Right atrium auricular region (tissue), 2 donors: ENCODE data around the gene ENTHD1. TPM values are rescaled to one million over a fixed set of nuclear protein-coding genes. Genes with fewer than 3 reads are reported as not detected.
"Not testable (repeated sequence)": the region's sequence is repeated elsewhere in the genome, so short reads cannot be mapped to it uniquely, and the experiment has no call there.

Experiments used
- DNase-seq: peaks from one replicate; pipeline ENCODE4 v3.0.0-alpha.2; 2019; ENCODE audit warnings: low spot score
- H3K27ac ChIP-seq, 2 donors: fragments of 200-600 bp; sonication (generic); 1 replicate in 1 of 2; 2 replicates in 1 of 2; pipeline ENCODE4 v1.5.1; 2016 to 2019
- H3K27me3 ChIP-seq, 2 donors: fragments of 200-600 bp; sonication (generic); one replicate each; pipeline versions ENCODE4 v1.5.1 to v1.6.0; 2017 to 2019
- H3K36me3 ChIP-seq: fragments of 200-600 bp; sonication (generic); one replicate; pipeline ENCODE4 v1.5.1; 2016
- H3K4me1 ChIP-seq, 2 donors: fragments of 200-600 bp; sonication (generic); one replicate each; pipeline versions ENCODE4 v1.5.1 to v1.6.0; 2017 to 2019
- H3K4me3 ChIP-seq, 2 donors: fragments of 200-600 bp; sonication (generic); 1 replicate in 1 of 2; 2 replicates in 1 of 2; pipeline ENCODE4 v1.5.1; 2017 to 2019; ENCODE audit warnings: mild to moderate bottlenecking in 1 of 2, moderate library complexity in 1 of 2
- H3K9me3 ChIP-seq, 2 donors: fragments of 200-600 bp; sonication (generic); one replicate each; pipeline ENCODE4 v1.5.1; 2019
- total RNA-seq, 2 donors: library from RNA; depleted of rRNA; stranded (reverse); fragments of >200 nt; gene quantifications; one replicate each; pipeline ENCODE4 v1.1.0, GENCODE V29; 2016
- TF ChIP-seq, protein P1 (sequence below), 2 donors: fragments of 200-600 bp; sonication (generic); IDR thresholded peaks; one replicate each; pipeline ENCODE4 v1.5.1; 2019; ENCODE audit warnings: antibody characterized with exemption in 2 of 2

Gene ENTHD1
- total RNA-seq, 2 donors from 2014 or later: not detected

- Histone ChIP-seq H3K9me3 (peaks cover 0 to 7% of the 10 kb centered on the region in 2 donors), H3K4me3 (no peak overlapping the region), H3K27ac (no peak overlapping the region), H3K4me1 (no peaks in the 10 kb centered on the region), H3K36me3 (no peaks in the 10 kb centered on the region), H3K27me3 (no peaks in the 10 kb centered on the region)
- TF ChIP-seq, protein P1, sequence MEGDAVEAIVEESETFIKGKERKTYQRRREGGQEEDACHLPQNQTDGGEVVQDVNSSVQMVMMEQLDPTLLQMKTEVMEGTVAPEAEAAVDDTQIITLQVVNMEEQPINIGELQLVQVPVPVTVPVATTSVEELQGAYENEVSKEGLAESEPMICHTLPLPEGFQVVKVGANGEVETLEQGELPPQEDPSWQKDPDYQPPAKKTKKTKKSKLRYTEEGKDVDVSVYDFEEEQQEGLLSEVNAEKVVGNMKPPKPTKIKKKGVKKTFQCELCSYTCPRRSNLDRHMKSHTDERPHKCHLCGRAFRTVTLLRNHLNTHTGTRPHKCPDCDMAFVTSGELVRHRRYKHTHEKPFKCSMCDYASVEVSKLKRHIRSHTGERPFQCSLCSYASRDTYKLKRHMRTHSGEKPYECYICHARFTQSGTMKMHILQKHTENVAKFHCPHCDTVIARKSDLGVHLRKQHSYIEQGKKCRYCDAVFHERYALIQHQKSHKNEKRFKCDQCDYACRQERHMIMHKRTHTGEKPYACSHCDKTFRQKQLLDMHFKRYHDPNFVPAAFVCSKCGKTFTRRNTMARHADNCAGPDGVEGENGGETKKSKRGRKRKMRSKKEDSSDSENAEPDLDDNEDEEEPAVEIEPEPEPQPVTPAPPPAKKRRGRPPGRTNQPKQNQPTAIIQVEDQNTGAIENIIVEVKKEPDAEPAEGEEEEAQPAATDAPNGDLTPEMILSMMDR (IDR thresholded peaks at IDR 0.05): no peak
- DNase-seq: no peak
These were observed 149.2 kb downstream of the ENTHD1 start for GRCh38 chr22:39744353-39744752.

GRCh38 chr22:39743935-39744334 is 149.6 kb downstream of the ENTHD1 start:
- TF ChIP-seq, protein P1 (IDR thresholded peaks at IDR 0.05): no peak
- Histone ChIP-seq H3K27ac (no peak overlapping the region), H3K4me3 (no peak overlapping the region), H3K36me3 (no peaks in the 10 kb centered on the region), H3K4me1 (no peaks in the 10 kb centered on the region), H3K27me3 (no peaks in the 10 kb centered on the region), H3K9me3 (peaks cover 0 to 12% of the 10 kb centered on the region in 2 donors)
- DNase-seq: no peak

GRCh38 chr22:39739338-39740027 is 154.1 kb downstream of the ENTHD1 start:
- no peak for DNase-seq
- peaks cover 0 to 12% of the 10 kb centered on the region in 2 donors for H3K9me3 ChIP-seq
- no peak overlapping the region for H3K4me3 ChIP-seq
- H3K4me1 ChIP-seq: no peaks in the 10 kb centered on the region
- H3K36me3 ChIP-seq: no peaks in the 10 kb centered on the region
- TF ChIP-seq, protein P1 (IDR thresholded peaks at IDR 0.05): no peak
- H3K27ac ChIP-seq: no peak overlapping the region
- no peaks in the 10 kb centered on the region for H3K27me3 ChIP-seq

- H3K4me1 ChIP-seq: no peaks in the 10 kb centered on the region
- DNase-seq: no peak
- H3K27me3 ChIP-seq: no peaks in the 10 kb centered on the region
- H3K36me3 ChIP-seq: no peaks in the 10 kb centered on the region
- H3K27ac ChIP-seq: no peak overlapping the region
- no peak overlapping the region for H3K4me3 ChIP-seq
- H3K9me3 ChIP-seq: peaks cover 0 to 12% of the 10 kb centered on the region in 2 donors
- TF ChIP-seq, protein P1 (IDR thresholded peaks at IDR 0.05): no peak
These were observed 154.8 kb downstream of the ENTHD1 start for GRCh38 chr22:39738746-39739145.

DNA sequence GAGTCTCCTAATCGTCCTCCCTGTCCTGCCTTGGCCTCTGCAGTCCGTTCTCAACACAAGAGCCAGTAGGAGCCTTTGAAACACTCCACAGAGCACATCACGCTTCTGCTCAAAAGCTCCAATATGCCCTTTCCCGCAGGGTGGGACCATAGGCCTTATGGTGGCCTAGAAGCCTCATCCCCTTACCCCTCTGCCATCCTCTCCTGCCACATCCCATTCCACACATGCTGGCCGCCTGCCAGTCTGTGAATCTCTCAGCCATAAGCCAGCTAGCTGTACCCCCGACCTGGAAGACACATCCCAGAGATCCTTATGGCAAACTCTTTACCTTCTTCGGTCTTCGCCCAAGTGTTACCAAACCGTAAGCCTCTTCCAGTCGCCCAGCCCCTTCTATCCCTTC is 157.8 kb downstream of the ENTHD1 start:
- Histone ChIP-seq H3K27ac (no peak overlapping the region), H3K36me3 (no peaks in the 10 kb centered on the region), H3K4me3 (no peak overlapping the region), H3K27me3 (no peaks in the 10 kb centered on the region), H3K4me1 (no peaks in the 10 kb centered on the region), H3K9me3 (peaks cover 0 to 12% of the 10 kb centered on the region in 2 donors)
- TF ChIP-seq, protein P1 (IDR thresholded peaks at IDR 0.05): no peak
- no peak for DNase-seq

- Histone ChIP-seq H3K36me3 (no peaks in the 10 kb centered on the region), H3K4me3 (no peak overlapping the region), H3K27ac (no peak overlapping the region), H3K9me3 (peaks cover 0 to 10% of the 10 kb centered on the region in 2 donors), H3K27me3 (no peaks in the 10 kb centered on the region), H3K4me1 (no peaks in the 10 kb centered on the region)
- TF ChIP-seq, protein P1 (IDR thresholded peaks at IDR 0.05): no peak
- no peak for DNase-seq
These were observed 158.7 kb downstream of the ENTHD1 start for GRCh38 chr22:39734866-39735265.

DNA sequence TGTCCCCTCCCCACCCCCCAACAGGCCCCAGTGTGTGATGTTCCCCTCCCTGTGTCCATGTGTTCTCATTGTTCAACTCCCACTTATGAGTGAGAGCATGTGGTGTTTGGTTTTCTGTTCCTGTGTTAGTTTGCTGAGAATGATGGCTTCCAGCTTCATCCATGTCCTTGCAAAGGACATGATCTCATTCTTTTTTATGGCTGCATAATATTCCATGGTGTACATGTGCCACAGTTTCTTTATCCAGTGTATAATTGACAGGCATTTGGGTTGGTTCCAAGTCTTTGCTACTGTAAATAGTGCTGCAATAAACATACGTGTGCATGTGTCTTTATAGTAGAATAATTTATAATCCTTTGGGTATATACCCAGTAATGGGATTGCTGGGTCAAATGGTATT is 159.5 kb downstream of the ENTHD1 start:
- not testable (repeated sequence) for DNase-seq, H3K4me1 ChIP-seq, H3K9me3 ChIP-seq, H3K27ac ChIP-seq, H3K4me3 ChIP-seq, H3K27me3 ChIP-seq, H3K36me3 ChIP-seq
